CD4-positive, alpha-beta T cell (primary cell): ENCODE data around the gene NAMPT. TPM values are rescaled to one million over a fixed set of nuclear protein-coding genes. Genes with fewer than 3 reads are reported as not detected.

Experiments used
- ATAC-seq: fragments of 200-7000 bp; cut with Tn5 transposase; one replicate; pipeline ENCODE4 v1.10.0; 2022; ENCODE audit warnings: mild to moderate bottlenecking; ENCODE audit not compliant: poor library complexity
- CTCF ChIA-PET: fragments of 350-600 bp; sonication (Branson Sonifier 250); formaldehyde crosslinking; loops from one replicate; lab custom pipeline; 2021; ENCODE audit warnings: antibody characterized with exemption, inconsistent platforms; lab: Charles Lee
- POLR2A ChIA-PET: fragments of 350-600 bp; sonication (Branson Sonifier 250); formaldehyde crosslinking; loops from one replicate; lab custom pipeline; 2021; ENCODE audit warnings: antibody characterized with exemption, inconsistent platforms; lab: Charles Lee
- DNase-seq, 14 experiments: peaks; one replicate each; pipeline ENCODE4 v3.0.0-alpha.2; 2013 to 2020; ENCODE audit warnings: mixed read lengths in 2 of 14
- H3K27ac ChIP-seq, 2 donors: one replicate each; pipeline versions ENCODE4 v1.5.1 to v1.7.0; 2013; ENCODE audit warnings: low read length in 2 of 2, low read depth in 1 of 2, mild to moderate bottlenecking in 1 of 2
- H3K27me3 ChIP-seq, 2 experiments: 1 replicate in 1 of 2; 2 replicates in 1 of 2; pipeline versions ENCODE4 v1.6.1 to v1.7.0; 2013; ENCODE audit warnings: low read length in 2 of 2, control low read depth in 1 of 2, mild to moderate bottlenecking in 1 of 2, moderate library complexity in 1 of 2; ENCODE audit not compliant: insufficient read depth in 2 of 2, control insufficient read depth in 1 of 2
- H3K36me3 ChIP-seq: one replicate; pipeline ENCODE4 v1.6.1; 2013; ENCODE audit warnings: low read length, control low read depth; ENCODE audit not compliant: insufficient read depth
- H3K4me1 ChIP-seq: one replicate; pipeline ENCODE4 v1.6.1; 2013; ENCODE audit warnings: low read length, control low read depth; ENCODE audit not compliant: insufficient read depth
- H3K4me3 ChIP-seq: one replicate; pipeline ENCODE4 v1.5.1; 2013; ENCODE audit warnings: mild to moderate bottlenecking, low read length, moderate library complexity
- H3K9me3 ChIP-seq, 2 experiments: 1 replicate in 1 of 2; 2 replicates in 1 of 2; pipeline versions ENCODE4 v1.6.1 to v1.7.0; 2013; ENCODE audit warnings: low read length in 2 of 2, mild to moderate bottlenecking in 2 of 2, control low read depth in 1 of 2, moderate library complexity in 1 of 2; ENCODE audit not compliant: control insufficient read depth in 1 of 2, insufficient read depth in 1 of 2
- H3K27ac Mint-ChIP-seq: one replicate; pipeline ENCODE4 v1.8.0; 2020; ENCODE audit warnings: mixed read lengths
- H3K27me3 Mint-ChIP-seq: one replicate; pipeline ENCODE4 v1.8.0; 2021; ENCODE audit warnings: mixed read lengths
- H3K36me3 Mint-ChIP-seq: one replicate; pipeline ENCODE4 v1.8.0; 2021; ENCODE audit warnings: low read depth, mixed read lengths
- H3K4me1 Mint-ChIP-seq: one replicate; pipeline ENCODE4 v1.8.0; 2021; ENCODE audit warnings: low read depth, mixed read lengths
- H3K4me3 Mint-ChIP-seq: one replicate; pipeline ENCODE4 v1.8.0; 2020; ENCODE audit warnings: mild to moderate bottlenecking, mixed read lengths
- H3K9me3 Mint-ChIP-seq: one replicate; pipeline ENCODE4 v1.8.0; 2020; ENCODE audit warnings: mixed read lengths
- intact Hi-C, 2 experiments: fragments of 100-400 bp; cut with DNase I in 1 of 2; cut with micrococcal nuclease in 1 of 2; formaldehyde crosslinking; loops; one replicate each; pipeline versions ENCODE4 v1.15.1 to v1.9.0; 2023 to 2025; cut with DNase I, micrococcal nuclease
- total RNA-seq, 174 experiments: library from RNA in 2 of 174; stranded (reverse) in 2 of 174; gene quantifications; one replicate each; pipeline ENCODE4 v1.2.3 and lab custom pipeline; 2021 to 2026
- TF ChIP-seq, protein P1 (sequence below): fragments of 200-600 bp; IDR thresholded peaks from one replicate; pipeline ENCODE4 v1.8.0; 2022; ENCODE audit warnings: antibody characterized with exemption, mild to moderate bottlenecking

NAMPT gene
- total RNA-seq, 2 experiments from 2014 or later, result 154 to 159 TPM

DNA sequence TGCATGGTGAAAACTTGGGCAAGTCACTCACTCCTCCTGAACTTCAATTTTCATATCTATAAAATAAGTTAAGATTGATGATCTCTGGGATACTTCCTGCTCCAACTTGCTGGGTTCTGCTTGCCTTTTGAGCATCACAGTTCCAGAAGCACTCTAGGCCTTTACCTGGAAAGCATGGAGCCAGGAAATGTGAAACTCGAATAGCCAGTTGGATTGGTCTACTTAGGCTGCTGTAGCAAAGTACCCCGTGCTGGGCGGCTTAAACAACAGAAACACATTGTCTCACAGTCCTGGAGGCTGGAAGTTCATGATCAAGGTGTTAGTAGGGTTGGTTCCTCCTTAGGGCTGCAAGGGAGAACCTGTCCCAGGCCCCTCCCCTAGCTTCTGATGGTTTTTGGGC, 64.5 kb downstream of the NAMPT start:
- Mint-ChIP-seq H3K9me3 (no peaks in the 10 kb centered on the region), H3K27ac (no peak overlapping the region)
- TF ChIP-seq, protein P1, sequence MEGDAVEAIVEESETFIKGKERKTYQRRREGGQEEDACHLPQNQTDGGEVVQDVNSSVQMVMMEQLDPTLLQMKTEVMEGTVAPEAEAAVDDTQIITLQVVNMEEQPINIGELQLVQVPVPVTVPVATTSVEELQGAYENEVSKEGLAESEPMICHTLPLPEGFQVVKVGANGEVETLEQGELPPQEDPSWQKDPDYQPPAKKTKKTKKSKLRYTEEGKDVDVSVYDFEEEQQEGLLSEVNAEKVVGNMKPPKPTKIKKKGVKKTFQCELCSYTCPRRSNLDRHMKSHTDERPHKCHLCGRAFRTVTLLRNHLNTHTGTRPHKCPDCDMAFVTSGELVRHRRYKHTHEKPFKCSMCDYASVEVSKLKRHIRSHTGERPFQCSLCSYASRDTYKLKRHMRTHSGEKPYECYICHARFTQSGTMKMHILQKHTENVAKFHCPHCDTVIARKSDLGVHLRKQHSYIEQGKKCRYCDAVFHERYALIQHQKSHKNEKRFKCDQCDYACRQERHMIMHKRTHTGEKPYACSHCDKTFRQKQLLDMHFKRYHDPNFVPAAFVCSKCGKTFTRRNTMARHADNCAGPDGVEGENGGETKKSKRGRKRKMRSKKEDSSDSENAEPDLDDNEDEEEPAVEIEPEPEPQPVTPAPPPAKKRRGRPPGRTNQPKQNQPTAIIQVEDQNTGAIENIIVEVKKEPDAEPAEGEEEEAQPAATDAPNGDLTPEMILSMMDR, result no peak

DNA sequence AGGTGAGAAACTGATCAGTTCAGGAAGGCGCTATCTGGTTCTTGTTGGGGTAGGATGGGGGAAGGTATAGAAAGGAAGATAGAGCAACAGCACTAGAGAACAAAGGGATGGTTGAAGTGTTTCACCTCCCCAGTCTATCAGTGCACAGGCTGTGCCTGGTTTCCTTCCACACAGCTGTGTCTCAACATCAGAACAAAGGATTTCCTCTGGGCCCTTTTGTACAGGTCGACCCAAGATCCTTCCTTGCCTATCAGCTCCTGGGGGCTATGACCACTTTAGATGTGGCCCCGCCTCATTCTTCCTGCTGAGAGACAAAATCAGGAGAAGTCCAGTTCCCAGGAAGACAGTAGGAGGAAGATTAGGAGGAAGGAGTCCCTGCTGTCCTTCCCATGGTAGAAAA, 65.6 kb downstream of the NAMPT start:
- ATAC-seq, result no peak
- Mint-ChIP-seq H3K36me3 (no peaks in the 10 kb centered on the region), H3K4me1 (no peaks in the 10 kb centered on the region), H3K9me3 (no peaks in the 10 kb centered on the region), H3K4me3 (no peak overlapping the region), H3K27ac (no peak overlapping the region), H3K27me3 (no peaks in the 10 kb centered on the region)
- intact Hi-C loops, result no loop called here
- Histone ChIP-seq H3K27ac (no peak overlapping the region), H3K27me3 (no peaks in the 10 kb centered on the region), H3K36me3 (no peaks in the 10 kb centered on the region), H3K9me3 (no peaks in the 10 kb centered on the region), H3K4me3 (no peak overlapping the region), H3K4me1 (no peaks in the 10 kb centered on the region)
- TF ChIP-seq, protein P1, result no peak
- CTCF ChIA-PET, result no interaction called here
- no peak for DNase-seq
- POLR2A ChIA-PET, result no interaction called here

More for the DNA sequence above, 64.5 kb downstream of the NAMPT start:
- ATAC-seq (no peak), DNase-seq (no peak)
- Histone ChIP-seq H3K4me1 (no peaks in the 10 kb centered on the region), H3K27ac (no peak overlapping the region), H3K36me3 (no peaks in the 10 kb centered on the region), H3K9me3 (no peaks in the 10 kb centered on the region), H3K27me3 (peaks cover 2 to 7% of the 10 kb centered on the region in 2 experiments), H3K4me3 (no peak overlapping the region)
- intact Hi-C loops, result no loop called here
- Mint-ChIP-seq H3K27me3 (no peaks in the 10 kb centered on the region), H3K4me1 (no peaks in the 10 kb centered on the region), H3K36me3 (no peaks in the 10 kb centered on the region), H3K4me3 (no peak overlapping the region)
- ChIA-PET POLR2A (no interaction called here), CTCF (no interaction called here)

DNA sequence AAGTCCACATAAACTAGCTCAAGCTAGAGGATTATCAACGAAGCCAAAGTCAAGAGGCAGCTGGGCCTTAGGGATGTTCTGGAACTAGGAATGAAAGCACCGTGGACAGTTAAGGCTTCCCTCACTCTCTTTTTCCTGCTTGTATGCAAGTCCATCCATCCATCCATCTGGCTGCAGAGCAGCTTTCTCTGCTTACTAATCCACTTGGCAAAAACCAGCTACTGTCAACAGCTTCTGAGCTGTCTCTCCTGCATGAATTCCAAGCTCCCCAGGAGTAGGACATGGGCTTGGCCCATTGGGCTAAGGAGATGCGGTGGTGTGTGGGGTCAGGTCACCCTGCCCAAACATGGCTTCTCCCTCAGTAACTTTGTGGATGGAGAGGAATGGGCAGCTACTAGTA, 66.2 kb downstream of the NAMPT start:
- Mint-ChIP-seq H3K4me1 (no peaks in the 10 kb centered on the region), H3K27ac (no peak overlapping the region), H3K27me3 (no peaks in the 10 kb centered on the region), H3K9me3 (no peaks in the 10 kb centered on the region), H3K4me3 (no peak overlapping the region), H3K36me3 (no peaks in the 10 kb centered on the region)
- CTCF ChIA-PET, result no interaction called here
- Histone ChIP-seq H3K36me3 (no peaks in the 10 kb centered on the region), H3K4me3 (no peak overlapping the region), H3K9me3 (no peaks in the 10 kb centered on the region), H3K27ac (no peak overlapping the region), H3K4me1 (no peaks in the 10 kb centered on the region), H3K27me3 (no peaks in the 10 kb centered on the region)
- DNase-seq (no peak), ATAC-seq (no peak)
- TF ChIP-seq, protein P1, result no peak
- POLR2A ChIA-PET, result no interaction called here
- intact Hi-C loops, result no loop called here
